SJSA1 (cell line): Measurements from ENCODE around the gene CAVIN2. TPM values are rescaled to one million over a fixed set of nuclear protein-coding genes. Genes with fewer than 3 reads are reported as not detected.

ENCODE experiments used
- DNase-seq, 2 experiments: peaks; one replicate each; pipeline ENCODE4 v3.0.0-alpha.2; 2015 to 2020; ENCODE audit warnings: low spot score in 2 of 2, low read depth in 1 of 2
- H3K27ac ChIP-seq: fragments of 250-450 bp; sonication (Bioruptor Pico); 2 replicates; pipeline ENCODE4 v1.5.1; 2020; ENCODE audit warnings: mild to moderate bottlenecking, moderate library complexity
- H3K27me3 ChIP-seq: fragments of 250-450 bp; sonication (Bioruptor Pico); replicated peaks from 2 replicates; pipeline ENCODE4 v1.5.1; 2020; ENCODE audit warnings: mild to moderate bottlenecking, moderate library complexity
- H3K36me3 ChIP-seq: fragments of 250-450 bp; sonication (Bioruptor Pico); 2 replicates; pipeline ENCODE4 v1.5.1; 2020; ENCODE audit warnings: mild to moderate bottlenecking
- H3K4me1 ChIP-seq: fragments of 250-450 bp; sonication (Bioruptor Pico); replicated peaks from 2 replicates; pipeline ENCODE4 v1.6.1; 2021; ENCODE audit warnings: mild to moderate bottlenecking
- H3K4me3 ChIP-seq: fragments of 250-450 bp; sonication (Bioruptor Pico); 2 replicates; pipeline ENCODE4 v1.5.1; 2020; ENCODE audit warnings: mild to moderate bottlenecking
- H3K9me3 ChIP-seq: fragments of 250-450 bp; sonication (Bioruptor Pico); replicated peaks from 2 replicates; pipeline ENCODE4 v1.5.1; 2020; ENCODE audit warnings: mild to moderate bottlenecking
- total RNA-seq: library from RNA; depleted of rRNA; stranded (reverse); fragments of >200 nt; shearing (Covaris generic); gene quantifications from 2 replicates; pipeline ENCODE4 v1.2.3, GENCODE V29; 2014

Gene CAVIN2
- total RNA-seq, 1 experiment from 2014 or later: 28.1 TPM

DNA sequence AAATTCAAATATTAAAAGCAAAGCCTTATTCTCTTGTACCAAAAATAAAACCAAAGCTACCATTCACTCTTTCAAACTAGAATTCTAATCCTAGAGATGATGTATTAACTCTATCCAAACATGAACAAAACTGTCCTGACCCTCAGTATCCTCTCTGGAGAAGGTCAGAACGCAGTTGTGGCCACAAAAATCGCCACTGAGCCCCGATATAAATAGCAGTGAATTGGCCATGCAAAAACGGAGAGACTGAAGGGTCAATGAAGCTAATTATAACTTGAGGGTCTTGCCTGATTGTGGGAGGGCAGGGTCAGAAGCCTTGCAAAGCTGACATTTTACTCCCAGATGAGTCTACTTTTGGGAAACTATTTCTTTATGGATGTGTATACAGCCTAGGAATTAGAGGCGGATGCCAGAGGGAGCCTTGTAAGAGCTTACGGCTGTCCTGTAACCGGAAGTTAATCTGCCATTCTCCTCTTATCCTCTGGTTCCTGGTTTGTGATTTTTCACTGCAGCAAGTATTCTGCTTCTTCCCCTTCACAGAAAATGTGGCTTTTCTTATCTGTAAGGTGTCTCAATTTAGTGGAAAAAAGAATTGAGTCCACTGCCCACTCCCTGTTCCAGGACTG lies 28.1 kb downstream of the CAVIN2 start:
- Histone ChIP-seq H3K4me3 (no peak overlapping the region), H3K36me3 (no peaks in the 10 kb centered on the region), H3K27me3 (no peaks in the 10 kb centered on the region)

GRCh38 chr2:191818133-191818532 lies 28.8 kb downstream of the CAVIN2 start:
- Histone ChIP-seq H3K36me3 (no peaks in the 10 kb centered on the region), H3K27me3 (no peaks in the 10 kb centered on the region), H3K4me1 (no peaks in the 10 kb centered on the region), H3K9me3 (no peaks in the 10 kb centered on the region), H3K4me3 (no peak overlapping the region), H3K27ac (no peak overlapping the region)
- DNase-seq: no peak

More for the DNA sequence above, 28.1 kb downstream of the CAVIN2 start:
- DNase-seq: no peak
- Histone ChIP-seq H3K9me3 (no peaks in the 10 kb centered on the region), H3K4me1 (no peaks in the 10 kb centered on the region), H3K27ac (no peak overlapping the region)

DNA sequence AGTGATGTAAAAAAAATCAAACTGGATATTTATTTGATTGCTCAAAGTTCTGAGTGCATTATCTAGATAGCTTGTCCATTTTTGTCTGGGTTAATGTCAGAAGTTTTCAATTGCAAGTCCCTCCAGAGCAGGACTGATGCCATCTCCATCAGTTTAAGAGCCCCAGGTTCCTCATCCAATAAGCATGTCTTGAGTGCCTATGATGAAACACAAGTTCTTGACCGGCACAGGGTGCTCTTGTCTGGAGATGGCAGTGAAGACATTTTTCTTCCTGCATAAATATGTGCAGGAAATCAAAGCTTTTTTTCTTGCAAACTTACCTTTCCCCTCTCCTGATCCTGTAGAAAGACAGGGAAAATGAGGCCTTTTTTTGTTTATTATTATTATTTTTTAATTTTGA lies 31.9 kb downstream of the CAVIN2 start:
- H3K27me3 ChIP-seq: no peaks in the 10 kb centered on the region
- DNase-seq: no peak
- no peak overlapping the region for H3K27ac ChIP-seq
- H3K36me3 ChIP-seq: no peaks in the 10 kb centered on the region
- no peaks in the 10 kb centered on the region for H3K9me3 ChIP-seq
- 0 out of 2 replicates have a peak, but pooled peaks cover 3% of the 10 kb centered on the region for H3K4me1 ChIP-seq
- H3K4me3 ChIP-seq: no peak overlapping the region

DNA sequence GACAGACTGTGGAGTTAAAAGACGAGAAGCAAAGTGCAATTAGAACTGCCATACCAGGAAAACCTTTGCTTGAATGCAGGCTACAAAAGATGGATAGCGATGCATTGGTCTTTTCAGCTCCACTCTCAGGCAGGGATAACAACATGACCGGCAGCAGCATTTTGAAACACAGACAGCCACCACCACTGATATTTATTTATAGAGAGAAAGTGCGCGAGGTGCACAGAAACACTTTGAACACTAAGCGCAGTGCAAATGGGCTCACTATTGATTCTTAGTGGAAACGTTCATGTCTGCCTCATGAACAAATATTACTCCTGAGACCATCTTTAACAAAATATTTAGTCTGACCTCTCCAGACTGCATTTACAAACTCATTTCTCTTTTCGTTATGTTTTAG lies 32.9 kb downstream of the CAVIN2 start:
- Histone ChIP-seq H3K4me1 (0 out of 2 replicates have a peak, but pooled peaks cover 3% of the 10 kb centered on the region), H3K4me3 (no peak overlapping the region), H3K27ac (no peak overlapping the region), H3K27me3 (no peaks in the 10 kb centered on the region), H3K9me3 (no peaks in the 10 kb centered on the region), H3K36me3 (no peaks in the 10 kb centered on the region)
- no peak for DNase-seq

DNA sequence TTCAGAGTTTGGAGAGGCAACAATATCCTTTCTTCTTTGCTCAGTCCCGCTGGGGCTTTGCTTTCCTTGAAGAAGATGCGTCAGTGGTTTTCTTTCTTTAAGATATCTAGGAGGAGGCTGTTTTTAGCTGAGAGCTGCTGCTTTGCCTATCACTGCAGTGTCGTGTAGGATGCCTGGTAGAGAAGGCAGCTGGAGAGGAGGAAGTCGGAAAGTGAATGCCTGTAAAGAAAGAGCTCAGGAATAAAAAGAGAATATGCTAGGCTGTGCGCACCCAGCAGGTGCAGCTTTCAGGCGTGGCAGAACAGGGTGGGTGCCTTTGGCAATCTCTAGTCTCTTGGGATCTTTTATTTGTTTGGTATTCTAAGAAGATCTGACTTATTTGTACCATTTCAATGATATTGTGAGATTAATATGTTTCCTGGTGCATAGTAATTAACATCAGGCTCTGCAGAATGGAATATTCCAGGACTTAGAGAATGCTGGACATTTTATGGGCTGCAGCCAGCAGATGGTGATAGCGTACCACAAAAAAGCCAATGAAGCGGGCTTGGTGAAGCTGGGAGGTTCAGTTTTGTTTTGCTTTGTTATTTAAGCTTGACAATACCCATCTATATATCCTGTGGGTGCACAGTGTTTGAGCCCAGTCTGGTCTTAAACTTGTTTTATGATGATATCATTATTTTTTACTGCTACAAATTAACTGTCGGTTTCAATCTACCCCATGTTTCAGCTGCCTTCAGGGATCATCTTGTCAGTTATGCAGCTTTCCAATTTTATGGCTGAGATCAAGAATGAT lies 34.9 kb downstream of the CAVIN2 start:
- no peaks in the 10 kb centered on the region for H3K36me3 ChIP-seq
- no peak overlapping the region for H3K27ac ChIP-seq
- 0 out of 2 replicates have a peak, but pooled peaks cover 3% of the 10 kb centered on the region for H3K4me1 ChIP-seq
- H3K4me3 ChIP-seq: no peak overlapping the region
- H3K27me3 ChIP-seq: no peaks in the 10 kb centered on the region
- DNase-seq: peak; percentile 53 to 63
- H3K9me3 ChIP-seq: no peaks in the 10 kb centered on the region

- no peak overlapping the region for H3K27ac ChIP-seq
- DNase-seq: no peak
- no peak overlapping the region for H3K4me3 ChIP-seq
- H3K27me3 ChIP-seq: no peaks in the 10 kb centered on the region
- H3K36me3 ChIP-seq: no peaks in the 10 kb centered on the region
- H3K9me3 ChIP-seq: no peaks in the 10 kb centered on the region
- H3K4me1 ChIP-seq: no peaks in the 10 kb centered on the region
Observed at GRCh38 chr2:191806396-191806795, 40.5 kb downstream of the CAVIN2 start.

DNA sequence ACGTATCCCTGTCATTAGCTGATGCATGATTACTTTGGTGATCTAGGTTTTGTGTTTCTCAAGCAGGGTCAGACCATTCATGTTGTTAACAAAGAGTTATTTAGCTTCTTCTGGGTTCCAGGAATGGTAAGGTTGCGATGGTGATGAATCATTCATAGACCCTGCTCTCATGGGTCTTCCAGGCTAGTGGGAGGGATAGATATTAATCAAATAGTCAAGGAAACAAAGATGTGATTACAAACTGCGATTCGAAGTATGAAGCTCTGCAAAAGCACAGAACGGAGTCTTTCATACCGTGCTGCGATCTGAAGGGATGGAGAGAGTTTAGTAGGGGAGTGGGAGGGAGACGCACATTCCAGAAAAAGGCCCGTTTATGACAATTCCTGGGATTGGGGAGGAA lies 42.1 kb downstream of the CAVIN2 start:
- no peaks in the 10 kb centered on the region for H3K27me3 ChIP-seq
- no peaks in the 10 kb centered on the region for H3K4me1 ChIP-seq
- no peak overlapping the region for H3K27ac ChIP-seq
- H3K36me3 ChIP-seq: no peaks in the 10 kb centered on the region
- H3K4me3 ChIP-seq: no peak overlapping the region
- H3K9me3 ChIP-seq: no peaks in the 10 kb centered on the region
- no peak for DNase-seq

DNA sequence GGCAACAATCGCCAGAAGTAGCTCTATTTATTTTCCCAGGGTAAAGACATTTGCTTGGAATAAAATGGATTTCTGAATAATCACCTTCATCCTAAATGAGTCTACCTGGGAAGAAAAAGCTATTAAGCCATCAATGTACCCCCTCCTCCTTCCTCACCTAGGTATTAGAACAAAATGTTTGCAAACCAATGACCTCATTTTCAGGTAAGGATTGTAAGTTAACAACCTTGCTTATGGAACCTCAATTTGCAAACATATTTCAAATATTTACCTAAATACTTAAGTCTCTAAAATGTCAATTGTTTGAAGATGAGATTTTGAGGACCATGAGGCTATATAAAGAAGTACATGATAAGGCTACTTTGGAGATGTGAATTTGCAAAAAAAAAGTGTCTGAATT lies 43.9 kb downstream of the CAVIN2 start:
- no peaks in the 10 kb centered on the region for H3K27me3 ChIP-seq
- DNase-seq: no peak
- no peaks in the 10 kb centered on the region for H3K9me3 ChIP-seq
- no peaks in the 10 kb centered on the region for H3K4me1 ChIP-seq
- no peak overlapping the region for H3K27ac ChIP-seq
- no peaks in the 10 kb centered on the region for H3K36me3 ChIP-seq
- no peak overlapping the region for H3K4me3 ChIP-seq

DNA sequence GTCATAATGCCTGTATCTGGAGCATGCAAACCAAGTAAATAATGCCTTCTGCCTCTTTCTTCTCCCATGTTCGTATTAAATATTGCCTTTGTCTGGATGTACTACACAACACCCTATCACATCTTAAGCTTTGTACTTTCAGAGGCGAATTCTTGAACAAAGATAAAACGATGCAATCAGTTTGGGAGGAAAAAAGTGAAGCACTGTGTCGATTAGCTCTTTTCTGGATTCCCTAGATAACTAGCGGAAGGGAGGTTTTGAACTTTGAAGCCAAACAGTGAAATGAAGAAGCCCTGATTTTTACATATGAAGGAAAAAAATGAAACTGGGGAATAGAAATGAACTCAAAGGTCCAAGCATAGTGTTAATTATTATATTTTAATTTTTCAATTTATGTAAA lies 44.7 kb downstream of the CAVIN2 start:
- Histone ChIP-seq H3K4me3 (no peak overlapping the region), H3K27ac (no peak overlapping the region), H3K9me3 (no peaks in the 10 kb centered on the region), H3K36me3 (no peaks in the 10 kb centered on the region), H3K27me3 (no peaks in the 10 kb centered on the region), H3K4me1 (no peaks in the 10 kb centered on the region)
- DNase-seq: no peak

GRCh38 chr2:191800874-191801273 lies 46.0 kb downstream of the CAVIN2 start:
- Histone ChIP-seq H3K27ac (no peak overlapping the region), H3K4me3 (no peak overlapping the region), H3K4me1 (no peaks in the 10 kb centered on the region), H3K27me3 (no peaks in the 10 kb centered on the region), H3K9me3 (no peaks in the 10 kb centered on the region), H3K36me3 (no peaks in the 10 kb centered on the region)
- DNase-seq: no peak

DNA sequence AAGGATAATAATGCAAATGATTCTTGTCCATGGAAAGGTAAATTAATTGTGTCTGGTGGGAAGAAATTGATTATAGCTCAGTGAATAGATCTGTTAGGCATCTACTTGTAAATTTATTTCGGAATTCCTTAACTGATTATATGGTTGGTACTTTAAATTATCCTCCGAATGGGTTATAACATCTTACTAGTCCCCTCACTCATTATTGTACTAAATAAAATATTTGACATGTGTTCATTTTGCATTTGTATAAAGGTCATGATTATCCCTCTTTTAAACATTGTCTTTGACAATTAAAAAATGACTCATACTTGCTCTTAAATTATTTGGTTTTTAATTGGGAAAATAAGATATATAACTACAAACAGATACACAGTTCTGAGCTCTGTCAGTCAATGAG lies 47.4 kb downstream of the CAVIN2 start:
- Histone ChIP-seq H3K4me3 (no peak overlapping the region), H3K27ac (no peak overlapping the region), H3K36me3 (no peaks in the 10 kb centered on the region), H3K27me3 (no peaks in the 10 kb centered on the region), H3K4me1 (no peaks in the 10 kb centered on the region), H3K9me3 (no peaks in the 10 kb centered on the region)
- no peak for DNase-seq

DNA sequence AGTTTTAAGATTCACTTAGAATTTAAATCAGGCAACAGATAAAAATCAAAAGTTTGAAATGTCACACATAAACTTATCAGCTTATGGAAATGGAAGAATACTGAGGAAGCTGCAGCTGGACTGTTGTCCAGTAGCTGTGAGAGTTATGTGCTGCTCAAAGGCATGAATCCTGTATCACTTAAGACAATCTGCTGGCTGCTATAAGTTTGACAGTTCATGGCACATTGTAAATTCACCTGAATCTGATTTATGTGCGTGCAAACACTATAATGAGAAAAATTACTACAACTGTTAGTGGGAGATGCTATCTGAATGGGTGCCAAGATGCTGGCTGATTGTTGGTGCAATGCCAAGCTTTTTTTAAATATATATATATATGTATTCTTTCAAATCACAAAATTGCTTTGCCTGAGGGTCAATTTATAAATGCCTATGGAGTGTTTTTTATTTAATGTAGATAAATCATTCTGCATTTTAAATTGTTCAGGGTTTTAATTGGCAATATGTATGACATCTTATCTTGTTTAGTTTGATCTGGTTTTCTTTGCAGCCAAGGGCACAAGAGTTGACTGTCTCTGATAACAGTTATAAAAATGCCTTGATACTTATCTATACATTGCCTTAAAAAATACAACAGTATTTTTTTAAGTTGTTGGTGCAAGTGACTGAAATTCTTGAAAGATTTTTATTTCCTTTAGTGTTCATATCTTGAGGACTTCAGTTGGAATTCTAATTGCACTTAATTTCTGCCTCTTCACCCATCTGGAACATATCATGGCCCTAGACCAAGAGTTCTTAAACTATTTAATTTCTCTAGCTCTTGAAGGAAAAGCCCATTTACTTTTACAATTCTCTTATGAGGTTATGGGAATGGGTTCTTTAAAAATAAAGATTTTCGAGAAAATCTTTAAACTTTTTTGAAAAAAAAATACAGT lies 48.7 kb downstream of the CAVIN2 start:
- Histone ChIP-seq H3K27ac (no peak overlapping the region), H3K4me3 (no peak overlapping the region), H3K36me3 (no peaks in the 10 kb centered on the region), H3K9me3 (no peaks in the 10 kb centered on the region), H3K4me1 (no peaks in the 10 kb centered on the region), H3K27me3 (no peaks in the 10 kb centered on the region)
- DNase-seq: no peak

GRCh38 chr2:191797500-191797899 lies 49.4 kb downstream of the CAVIN2 start:
- no peaks in the 10 kb centered on the region for H3K9me3 ChIP-seq
- DNase-seq: no peak
- no peak overlapping the region for H3K27ac ChIP-seq
- no peaks in the 10 kb centered on the region for H3K4me1 ChIP-seq
- no peaks in the 10 kb centered on the region for H3K27me3 ChIP-seq
- H3K36me3 ChIP-seq: no peaks in the 10 kb centered on the region
- H3K4me3 ChIP-seq: no peak overlapping the region

DNA sequence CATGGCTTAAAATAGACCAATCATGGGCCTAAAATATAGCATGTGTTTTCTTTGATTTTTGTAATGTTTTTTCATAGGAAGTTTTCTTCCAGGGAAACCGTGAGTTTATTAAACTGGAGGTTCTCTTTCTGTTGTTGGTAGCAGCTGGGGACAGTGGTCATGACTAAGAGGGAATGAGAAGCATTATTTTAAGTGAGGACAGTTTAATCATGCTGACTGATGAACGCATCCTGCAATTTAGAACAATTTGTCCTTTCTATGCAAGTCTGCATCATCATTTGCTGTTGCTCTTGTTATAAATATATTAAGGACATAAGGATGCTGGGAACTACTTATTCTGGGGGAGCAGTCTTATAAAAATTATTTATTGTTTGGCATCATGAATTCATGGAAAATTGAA lies 51.2 kb downstream of the CAVIN2 start:
- no peak for DNase-seq

More for the DNA sequence above, 51.2 kb downstream of the CAVIN2 start:
- H3K27ac ChIP-seq: no peak overlapping the region
- no peaks in the 10 kb centered on the region for H3K27me3 ChIP-seq
- no peaks in the 10 kb centered on the region for H3K9me3 ChIP-seq
- H3K4me3 ChIP-seq: no peak overlapping the region
- H3K4me1 ChIP-seq: peaks cover 8% of the 10 kb centered on the region
- no peaks in the 10 kb centered on the region for H3K36me3 ChIP-seq
